Common myeloid progenitor, CD34-positive (primary cell): ENCODE data around the gene UMAD1.

Experiments
- CTCF ChIA-PET: fragments of 350-600 bp; sonication (Branson Sonifier 250); formaldehyde crosslinking; loops from one replicate; lab custom pipeline; 2021; ENCODE audit warnings: antibody characterized with exemption; lab: Charles Lee
- POLR2A ChIA-PET: fragments of 350-600 bp; sonication (Branson Sonifier 250); formaldehyde crosslinking; loops from one replicate; lab custom pipeline; 2021; ENCODE audit warnings: antibody characterized with exemption; lab: Charles Lee
- DNase-seq, 3 donors: peaks; one replicate each; pipeline versions ENCODE4 v3.0.0 to v3.0.0-alpha.2; 2013
- H3K27ac ChIP-seq, 2 experiments: 1 replicate in 1 of 2; 2 replicates in 1 of 2; pipeline ENCODE4 v1.7.0; 2013; ENCODE audit warnings: inconsistent platforms in 2 of 2, low read length in 2 of 2, mild to moderate bottlenecking in 2 of 2, low read depth in 1 of 2, moderate library complexity in 1 of 2; ENCODE audit not compliant: severe bottlenecking in 2 of 2, insufficient read depth in 1 of 2, poor library complexity in 1 of 2
- H3K27me3 ChIP-seq, 5 experiments: replicated peaks in 2 of 5; 1 replicate in 3 of 5; 2 replicates in 2 of 5; pipeline versions ENCODE4 v1.6.1 to v1.7.0; 2013; ENCODE audit warnings: low read length in 4 of 5, mild to moderate bottlenecking in 2 of 5, moderate library complexity in 2 of 5, inconsistent platforms in 1 of 5; ENCODE audit not compliant: insufficient read depth in 5 of 5, control insufficient read depth in 4 of 5
- H3K36me3 ChIP-seq, 4 experiments: 1 replicate in 2 of 4; 2 replicates in 2 of 4; pipeline versions ENCODE4 v1.6.1 to v1.7.0; 2013; ENCODE audit warnings: low read length in 3 of 4, control low read depth in 1 of 4, mild to moderate bottlenecking in 1 of 4; ENCODE audit not compliant: control insufficient read depth in 4 of 4, insufficient read depth in 4 of 4
- H3K4me1 ChIP-seq, 4 experiments: 1 replicate in 3 of 4; 2 replicates in 1 of 4; pipeline versions ENCODE4 v1.6.1 to v1.7.1; 2013; ENCODE audit warnings: low read length in 3 of 4, mild to moderate bottlenecking in 3 of 4, control low read depth in 1 of 4, inconsistent platforms in 1 of 4, moderate library complexity in 1 of 4; ENCODE audit not compliant: control insufficient read depth in 4 of 4, insufficient read depth in 4 of 4; ENCODE audit errors: control extremely low read depth in 1 of 4
- H3K4me3 ChIP-seq, 7 experiments: 1 replicate in 4 of 7; 2 replicates in 3 of 7; pipeline versions ENCODE4 v1.5.1 to v1.7.0; 2013; ENCODE audit warnings: mild to moderate bottlenecking in 7 of 7, low read length in 6 of 7, moderate library complexity in 6 of 7, inconsistent platforms in 2 of 7, low read depth in 2 of 7, control low read depth in 1 of 7; ENCODE audit not compliant: insufficient read depth in 4 of 7, control insufficient read depth in 1 of 7; ENCODE audit errors: extremely low read depth in 1 of 7
- H3K9me3 ChIP-seq, 5 experiments: 1 replicate in 4 of 5; 2 replicates in 1 of 5; pipeline versions ENCODE4 v1.6.1 to v1.7.1; 2013; ENCODE audit warnings: low read length in 4 of 5, mild to moderate bottlenecking in 2 of 5, inconsistent platforms in 1 of 5, low read depth in 1 of 5, moderate library complexity in 1 of 5; ENCODE audit not compliant: control insufficient read depth in 4 of 5, insufficient read depth in 2 of 5; ENCODE audit errors: control extremely low read depth in 1 of 5
- WGBS: methylation state at CpG from one replicate; pipeline ENCODE4 v1.1.5; 2013; ENCODE audit not compliant: insufficient coverage; 5-methylcytosine and 5-hydroxymethylcytosine counted together

UMAD1 gene

GRCh38 chr7:7779888-7780287 is 139.3 kb downstream of the UMAD1 start:
- peaks cover 0 to 5% (median 0%) of the 10 kb centered on the region in 4 experiments for H3K4me1 ChIP-seq
- DNase-seq, result no peak
- CTCF ChIA-PET, result no interaction called here
- no peak overlapping the region for H3K4me3 ChIP-seq
- no peaks in the 10 kb centered on the region for H3K9me3 ChIP-seq
- POLR2A ChIA-PET, result no interaction called here
- no peak overlapping the region for H3K27ac ChIP-seq
- 90% methylated on average over 1 of the region's 1 CpG for whole genome bisulfite sequencing
- no peaks in the 10 kb centered on the region for H3K36me3 ChIP-seq
- H3K27me3 ChIP-seq, result no peaks in the 10 kb centered on the region

GRCh38 chr7:7783001-7783400 is 142.4 kb downstream of the UMAD1 start:
- H3K4me3 ChIP-seq, result no peak overlapping the region
- ChIA-PET POLR2A (no interaction called here), CTCF (interaction anchor here (0.7 kb wide), 1 partner anchor 509 kb away, joined by 3 read pairs; no protein-coding TSS in a partner anchor)
- DNase-seq, result no peak
- H3K27ac ChIP-seq, result no peak overlapping the region
- WGBS, result 100% methylated on average over 1 of the region's 1 CpG
- H3K27me3 ChIP-seq, result no peaks in the 10 kb centered on the region
- H3K36me3 ChIP-seq, result no peaks in the 10 kb centered on the region
- H3K4me1 ChIP-seq, result peaks cover 0 to 5% (median 0%) of the 10 kb centered on the region in 4 experiments
- no peaks in the 10 kb centered on the region for H3K9me3 ChIP-seq

- ChIA-PET CTCF (no interaction called here), POLR2A (no interaction called here)
- Histone ChIP-seq H3K9me3 (no peaks in the 10 kb centered on the region), H3K27ac (no peak overlapping the region), H3K36me3 (no peaks in the 10 kb centered on the region), H3K4me3 (no peak overlapping the region), H3K4me1 (no peaks in the 10 kb centered on the region), H3K27me3 (no peaks in the 10 kb centered on the region)
- WGBS, result 97% methylated on average over 6 of the region's 6 CpGs
- DNase-seq, result no peak
Observed at GRCh38 chr7:7785344-7785973, 144.9 kb downstream of the UMAD1 start.

GRCh38 chr7:7786595-7786994 is 146.0 kb downstream of the UMAD1 start:
- H3K27me3 ChIP-seq, result no peaks in the 10 kb centered on the region
- ChIA-PET CTCF (no interaction called here), POLR2A (no interaction called here)
- no peaks in the 10 kb centered on the region for H3K36me3 ChIP-seq
- no CpG with 5 or more reads among the region's 3 CpGs for WGBS
- no peaks in the 10 kb centered on the region for H3K9me3 ChIP-seq
- DNase-seq, result no peak
- H3K4me1 ChIP-seq, result no peaks in the 10 kb centered on the region
- H3K27ac ChIP-seq, result no peak overlapping the region
- H3K4me3 ChIP-seq, result no peak overlapping the region

- no peak for DNase-seq
- ChIA-PET CTCF (no interaction called here), POLR2A (no interaction called here)
- no peak overlapping the region for H3K27ac ChIP-seq
- no peaks in the 10 kb centered on the region for H3K27me3 ChIP-seq
- H3K4me1 ChIP-seq, result no peaks in the 10 kb centered on the region
- no peaks in the 10 kb centered on the region for H3K9me3 ChIP-seq
- H3K36me3 ChIP-seq, result peaks cover 0 to 3% (median 0%) of the 10 kb centered on the region in 4 experiments
- H3K4me3 ChIP-seq, result no peak overlapping the region
- WGBS, result no CpG with 5 or more reads among the region's 3 CpGs
Observed at GRCh38 chr7:7789551-7789988, 149.0 kb downstream of the UMAD1 start.

- Histone ChIP-seq H3K36me3 (peaks cover 0 to 3% (median 0%) of the 10 kb centered on the region in 4 experiments), H3K27ac (no peak overlapping the region), H3K4me1 (no peaks in the 10 kb centered on the region), H3K27me3 (no peaks in the 10 kb centered on the region), H3K9me3 (no peaks in the 10 kb centered on the region), H3K4me3 (no peak overlapping the region)
- CTCF ChIA-PET, result no interaction called here
- DNase-seq, result no peak
- 96% methylated on average over 4 of the region's 6 CpGs for WGBS
- POLR2A ChIA-PET, result no interaction called here
Observed at GRCh38 chr7:7790041-7790741, 149.6 kb downstream of the UMAD1 start.

- WGBS, result 100% methylated on average over 2 of the region's 5 CpGs
- H3K4me1 ChIP-seq, result no peaks in the 10 kb centered on the region
Observed at GRCh38 chr7:7791523-7791922, 151.0 kb downstream of the UMAD1 start.

More at GRCh38 chr7:7791523-7791922, 151.0 kb downstream of the UMAD1 start:
- Histone ChIP-seq H3K27ac (no peak overlapping the region), H3K27me3 (no peaks in the 10 kb centered on the region), H3K36me3 (peaks cover 0 to 6% (median 0%) of the 10 kb centered on the region in 4 experiments), H3K9me3 (no peaks in the 10 kb centered on the region), H3K4me3 (no peak overlapping the region)
- CTCF ChIA-PET, result interaction anchor here (0.5 kb wide), 1 partner anchor 124 kb away, joined by 3 read pairs; no protein-coding TSS in a partner anchor
- DNase-seq, result no peak
- POLR2A ChIA-PET, result no interaction called here
